ENCODE data around the gene SYNGAP1. TPM values are rescaled to one million over a fixed set of nuclear protein-coding genes. Genes with fewer than 3 reads are reported as not detected.

The SYNGAP1 gene
- total RNA-seq, 4 donors from 2014 or later = 4.9 to 37.2 (median 11.1) TPM

- TF ChIP-seq POLR2A (IDR thresholded peaks at IDR 0.05) (no peak), CTCF (IDR thresholded peaks at IDR 0.05) (peak in 2 of 5 experiments; percentile 17 to 20), EP300 (IDR thresholded peaks at IDR 0.05; ENCODE audit: low read depth) (no peak), POLR2AphosphoS5 (IDR thresholded peaks at IDR 0.05) (no peak)
- no peaks in the 10 kb centered on the region for H3K27me3 ChIP-seq
- intact Hi-C loops (cut with DNase I; ENCODE audit: low total_unique reads) = no loop called here
- H3K4me3 ChIP-seq = no peak overlapping the region
- H3K27ac ChIP-seq = no peak overlapping the region
- 79 to 84% methylated on average over 4 to 5 of the region's 5 CpGs for WGBS, 2 donors (ENCODE audit: low coverage in 1 of 2)
- peaks cover 7 to 19% (median 14%) of the 10 kb centered on the region in 4 donors for H3K4me1 ChIP-seq
- in situ Hi-C loops (cut with MboI; ENCODE audit: low pct_ligation_motif_present in 1 of 4, low pct_unique_long_range_greater_than_20kb in 1 of 4, low sequenced_read_pairs in 3 of 4) = loop anchor here in 1 of 4 donors (25.0 kb wide), 1 partner anchor 445 kb away; the partner anchor contains the start of genes BRD2 and HLA-DMA
- DNase-seq = no peak
- no peaks in the 10 kb centered on the region for H3K9me3 ChIP-seq
- no peaks in the 10 kb centered on the region for H3K36me3 ChIP-seq
Observed at GRCh38 chr6:33407132-33407718, 12.6 kb upstream of the SYNGAP1 start.

- intact Hi-C loops (cut with DNase I; ENCODE audit: low total_unique reads) = loop anchor here (10.0 kb wide), 1 partner anchor 95 kb away; the partner anchor contains the start of genes TAPBP and ZBTB22
- H3K36me3 ChIP-seq = peaks cover 0 to 16% (median 8%) of the 10 kb centered on the region in 4 donors
- H3K27ac ChIP-seq = peak overlapping the region; percentile 97 to 99 (median 98)
- TF ChIP-seq CTCF (IDR thresholded peaks at IDR 0.05) = no peak
- peak; percentile 77 for TF ChIP-seq POLR2A (IDR thresholded peaks at IDR 0.05)
- peak; percentile 54 to 82 (median 72) for TF ChIP-seq POLR2AphosphoS5 (IDR thresholded peaks at IDR 0.05)
- no peaks in the 10 kb centered on the region for H3K27me3 ChIP-seq
- no peaks in the 10 kb centered on the region for H3K9me3 ChIP-seq
- WGBS, 2 donors (ENCODE audit: low coverage in 1 of 2) = 0% methylated on average over 49 of the region's 65 CpGs; no CpG with 5 or more reads in 1 of the 2 donors
- H3K4me1 ChIP-seq = peaks cover 12 to 32% (median 19%) of the 10 kb centered on the region in 4 donors
- in situ Hi-C loops (cut with MboI; ENCODE audit: low pct_ligation_motif_present in 1 of 4, low pct_unique_long_range_greater_than_20kb in 1 of 4, low sequenced_read_pairs in 3 of 4) = loop anchor here in 1 of 4 donors (25.0 kb wide), 1 partner anchor 448 kb away; the partner anchor contains the start of genes BRD2 and HLA-DMA
- DNase-seq = peak; percentile 98
- peak overlapping the region; percentile 95 to 99 (median 96) for H3K4me3 ChIP-seq
Observed at GRCh38 chr6:33410050-33410710, 9.7 kb upstream of the SYNGAP1 start.

- in situ Hi-C loops (cut with MboI; ENCODE audit: low pct_ligation_motif_present in 1 of 4, low pct_unique_long_range_greater_than_20kb in 1 of 4, low sequenced_read_pairs in 3 of 4) = loop anchor here in 1 of 4 donors (25.0 kb wide), 1 partner anchor 449 kb away; the partner anchor contains the start of genes BRD2 and HLA-DMA
- Histone ChIP-seq H3K27me3 (no peaks in the 10 kb centered on the region), H3K36me3 (peaks cover 0 to 23% (median 8%) of the 10 kb centered on the region in 4 donors), H3K27ac (peak within 1 kb of the TSS; percentile 97 to 99 (median 98)), H3K9me3 (no peaks in the 10 kb centered on the region), H3K4me3 (peak within 1 kb of the TSS; percentile 95 to 99 (median 96)), H3K4me1 (peaks cover 13 to 39% (median 25%) of the 10 kb centered on the region in 4 donors)
- 0% methylated on average over 38 of the region's 67 CpGs; no CpG with 5 or more reads in 1 of the 2 donors for WGBS, 2 donors (ENCODE audit: low coverage in 1 of 2)
- TF ChIP-seq CTCF (IDR thresholded peaks at IDR 0.05) (peak in 1 of 5 experiments; percentile 12), POLR2AphosphoS5 (IDR thresholded peaks at IDR 0.05) (peak in 2 of 3 donors; percentile 59 to 65), POLR2A (IDR thresholded peaks at IDR 0.05) (peak; percentile 60), EP300 (IDR thresholded peaks at IDR 0.05; ENCODE audit: low read depth) (no peak)
- peak; percentile 84 for DNase-seq
- intact Hi-C loops (cut with DNase I; ENCODE audit: low total_unique reads) = loop anchor here (10.0 kb wide), 1 partner anchor 96 kb away; the partner anchor contains the start of genes TAPBP and ZBTB22
Observed at GRCh38 chr6:33410711-33411631, 8.9 kb upstream of the SYNGAP1 start, which contains the start of gene PHF1. Gene PHF1 (plus strand): TSS chr6:33411014. CDS start chr6:33412264, 1,250 bp downstream.
